Heart right ventricle (tissue), 16 donors: ENCODE measurements around the gene DTL. TPM values are rescaled to one million over a fixed set of nuclear protein-coding genes. Genes with fewer than 3 reads are reported as not detected.
A peak's percentile ranks its signal among the peaks of the same experiment; 100 is the strongest.

ENCODE experiments used
- ATAC-seq, 8 donors: fragments of 200-7000 bp; cut with Tn5 transposase; one replicate each; pipeline ENCODE4 v1.9.1; 2020; ENCODE audit warnings: mild to moderate bottlenecking in 8 of 8, moderate library complexity in 8 of 8, moderate number of reproducible peaks in 1 of 8
- DNase-seq, 2 donors: peaks; one replicate each; pipeline ENCODE4 v3.0.0-alpha.2; 2020
- H3K27ac ChIP-seq, 10 donors: fragments of 200-600 bp; sonication (generic) in 2 of 10; one replicate each; pipeline versions ENCODE4 v1.5.0 to v1.8.0; 2020 to 2022; ENCODE audit warnings: mild to moderate bottlenecking in 3 of 10
- H3K27me3 ChIP-seq, 7 donors: fragments of 200-600 bp; one replicate each; pipeline ENCODE4 v1.8.0; 2021 to 2022; ENCODE audit warnings: mild to moderate bottlenecking in 2 of 7
- H3K36me3 ChIP-seq, 9 donors: fragments of 200-600 bp; sonication (generic) in 1 of 9; one replicate each; pipeline versions ENCODE4 v1.5.0 to v1.8.0; 2020 to 2022; ENCODE audit warnings: mild to moderate bottlenecking in 2 of 9
- H3K4me1 ChIP-seq, 9 donors: fragments of 200-600 bp; sonication (generic) in 1 of 9; one replicate each; pipeline versions ENCODE4 v1.5.0 to v1.8.0; 2020 to 2022; ENCODE audit warnings: mild to moderate bottlenecking in 4 of 9
- H3K4me3 ChIP-seq, 10 donors: fragments of 200-600 bp; sonication (generic) in 2 of 10; one replicate each; pipeline versions ENCODE4 v1.5.0 to v1.8.0; 2020 to 2022; ENCODE audit warnings: mild to moderate bottlenecking in 7 of 10, moderate library complexity in 2 of 10
- H3K9me3 ChIP-seq, 11 donors: fragments of 200-600 bp in 10 of 11; sonication (generic) in 2 of 11; one replicate each; pipeline versions ENCODE4 v1.5.0 to v1.8.0; 2013 to 2022; ENCODE audit warnings: mild to moderate bottlenecking in 2 of 11, control low read depth in 1 of 11, moderate library complexity in 1 of 11
- WGBS, 2 donors: extraction: QIAGEN DNeasy Blood & Tissue Kit; methylation state at CpG; one replicate each; pipeline ENCODE4 v1.1.7; 2013; ENCODE audit warnings: inconsistent platforms in 1 of 2; 5-methylcytosine and 5-hydroxymethylcytosine counted together
- intact Hi-C, 10 donors: fragments of 100-400 bp; cut with DNase I; formaldehyde crosslinking; loops; one replicate each; pipeline versions ENCODE4 v1.11.1 to v1.14.2; 2022
- polyA plus RNA-seq, 2 donors: library from polyadenylated mRNA; stranded (reverse); fragments of 200-250 nt; gene quantifications; one replicate each; pipeline ENCODE4 v1.2.3, GENCODE V29; 2013
- total RNA-seq, 10 donors: library from RNA; stranded (reverse); fragmentation: NEBNext Ultra II Directional in 3 of 10; extraction: Animal tissue kit (Norgen Biotek cat#: 25700) in 3 of 10; gene quantifications; one replicate each; pipeline versions ENCODE4 v1.2.1 to v1.2.4, GENCODE V29; 2021 to 2023
- TF ChIP-seq, protein P1 (sequence below), 9 donors: fragments of 200-600 bp; sonication (generic) in 2 of 9; IDR thresholded peaks; one replicate each; pipeline versions ENCODE4 v1.5.0 to v1.8.0; 2021 to 2022; ENCODE audit warnings: antibody characterized with exemption in 9 of 9, mild to moderate bottlenecking in 5 of 9, moderate library complexity in 1 of 9
- donor health status: Arrhythmogenic right ventricular cardiomyopathy.
- donor health status: ischemic (EF 13 %, LVEDD 7.1; RV severe dilation, severe dysfunction).
- donor health status: healthy with polysubstance abuse.
- donor health status: DM: no; HTN: yes; CAD: no.
- donor health status: DM: no; HTN: no; CAD: no.
- donor health status: ischemic (EF 25% LVEDD 6.9; RV normal size, moderate dysfunction).
- donor health status: ischemic (EF 25% LVEDD 5.7; RV mildly dilated, moderate dysfunction).
- donor health status: healthy.
- donor health status: DM: yes; HTN: yes; CAD: no.
- donor health status: Ischemic cardiomyopathy.
- donor health status: ischemic (EF 35%, LVEDD 5.7; RV mildly dilated, moderate dysfunction).
- donor health status: nonischemic (EF 11% LVEDD 7.7; RV severe dilation, severe dysfunction).
- donor health status: DM: yes; HTN: yes; CAD: no.
- donor health status: PGD.
- donor health status: ischemic (EF 29% LVEDD 5.4; RV normal size, mild dysfunction).
- donor health status: nonischemic (EF 23%, LVEDD 6.1; RV moderate dilation, normal function).

The DTL gene
- total and polyA plus RNA-seq, 12 donors = 0.07 to 3.0 (median 0.58) TPM

- Histone ChIP-seq H3K4me1 (peaks cover 2 to 41% (median 19%) of the 10 kb centered on the region in 9 donors), H3K36me3 (no peaks in the 10 kb centered on the region), H3K4me3 (no peak overlapping the region), H3K27me3 (no peaks in the 10 kb centered on the region), H3K27ac (no peak overlapping the region), H3K9me3 (no peaks in the 10 kb centered on the region)
- ATAC-seq = no peak
- TF ChIP-seq, protein P1, sequence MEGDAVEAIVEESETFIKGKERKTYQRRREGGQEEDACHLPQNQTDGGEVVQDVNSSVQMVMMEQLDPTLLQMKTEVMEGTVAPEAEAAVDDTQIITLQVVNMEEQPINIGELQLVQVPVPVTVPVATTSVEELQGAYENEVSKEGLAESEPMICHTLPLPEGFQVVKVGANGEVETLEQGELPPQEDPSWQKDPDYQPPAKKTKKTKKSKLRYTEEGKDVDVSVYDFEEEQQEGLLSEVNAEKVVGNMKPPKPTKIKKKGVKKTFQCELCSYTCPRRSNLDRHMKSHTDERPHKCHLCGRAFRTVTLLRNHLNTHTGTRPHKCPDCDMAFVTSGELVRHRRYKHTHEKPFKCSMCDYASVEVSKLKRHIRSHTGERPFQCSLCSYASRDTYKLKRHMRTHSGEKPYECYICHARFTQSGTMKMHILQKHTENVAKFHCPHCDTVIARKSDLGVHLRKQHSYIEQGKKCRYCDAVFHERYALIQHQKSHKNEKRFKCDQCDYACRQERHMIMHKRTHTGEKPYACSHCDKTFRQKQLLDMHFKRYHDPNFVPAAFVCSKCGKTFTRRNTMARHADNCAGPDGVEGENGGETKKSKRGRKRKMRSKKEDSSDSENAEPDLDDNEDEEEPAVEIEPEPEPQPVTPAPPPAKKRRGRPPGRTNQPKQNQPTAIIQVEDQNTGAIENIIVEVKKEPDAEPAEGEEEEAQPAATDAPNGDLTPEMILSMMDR (IDR thresholded peaks at IDR 0.05) = no peak
- intact Hi-C loops = loop anchor here in 5 of 10 donors (10.0 kb wide), 4 partner anchors 203 to 417 kb away; partner anchors contain the start of genes LPGAT1 (in 2 of the 5) and NEK2 (in 1 of the 5)
- no peak for DNase-seq
- WGBS, 2 donors = 70 to 73% methylated on average over 3 of the region's 3 CpGs
These were observed 2.4 kb downstream of the DTL start for GRCh38 chr1:212037900-212038299.

DNA sequence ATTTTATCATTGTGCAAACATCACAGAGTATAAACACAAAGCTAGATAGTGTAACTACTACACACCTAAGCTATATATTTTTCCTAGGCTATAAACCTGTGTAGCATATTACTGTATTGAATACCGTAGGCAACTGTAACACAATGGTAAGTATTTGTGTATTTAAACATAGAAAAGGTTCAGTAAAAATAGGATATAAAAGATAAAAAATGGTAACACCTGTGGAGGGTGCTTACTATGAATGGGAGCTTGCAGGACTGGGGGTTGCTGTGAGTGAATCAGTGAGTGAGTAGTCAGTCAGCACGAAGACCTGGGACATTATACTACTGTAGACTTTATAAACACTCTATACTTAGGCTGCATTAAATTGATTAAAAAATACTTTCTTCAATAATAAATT is 4.1 kb downstream of the DTL start:
- H3K36me3 ChIP-seq = peaks cover 0 to under 1% (median 0%) of the 10 kb centered on the region in 9 donors
- H3K4me1 ChIP-seq = peaks cover 2 to 23% (median 9%) of the 10 kb centered on the region in 9 donors
- no peak overlapping the region for H3K4me3 ChIP-seq
- WGBS, 2 donors = 93 to 96% methylated on average over 2 of the region's 2 CpGs
- H3K9me3 ChIP-seq = no peaks in the 10 kb centered on the region
- intact Hi-C loops = loop anchor here in 5 of 10 donors (10.0 kb wide), 4 partner anchors 205 to 415 kb away; partner anchors contain the start of genes LPGAT1 (in 2 of the 5) and NEK2 (in 1 of the 5)
- ATAC-seq = no peak
- TF ChIP-seq, protein P1 (IDR thresholded peaks at IDR 0.05) = no peak
- no peak for DNase-seq
- H3K27ac ChIP-seq = no peak overlapping the region
- H3K27me3 ChIP-seq = no peaks in the 10 kb centered on the region

- intact Hi-C loops = no loop called here
- H3K4me3 ChIP-seq = peak overlapping the region in 1 of 10 donors; percentile 8
- H3K4me1 ChIP-seq = peaks cover 2 to 21% (median 6%) of the 10 kb centered on the region in 9 donors
These were observed 5.3 kb downstream of the DTL start for GRCh38 chr1:212040629-212041412.

DNA sequence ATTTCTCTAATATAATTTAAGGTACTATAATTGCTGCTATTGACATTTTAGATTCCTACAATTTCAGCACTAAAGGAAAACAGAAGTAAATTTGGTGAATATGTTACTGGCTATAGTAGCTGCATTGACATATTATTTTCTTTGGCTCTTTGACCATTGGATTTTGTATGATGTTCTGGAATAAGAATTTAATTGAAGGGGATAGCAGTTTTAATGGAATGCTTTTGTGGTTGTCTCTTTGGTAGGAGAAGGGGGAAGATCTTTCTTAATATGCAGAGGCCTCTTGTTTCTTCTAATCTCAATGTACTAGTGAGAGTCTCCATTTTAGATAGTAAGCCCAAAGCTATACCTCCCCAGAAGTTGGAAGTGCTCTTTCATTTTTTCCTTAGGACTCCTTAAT is 6.9 kb downstream of the DTL start:
- H3K27me3 ChIP-seq = no peaks in the 10 kb centered on the region
- DNase-seq (no peak), ATAC-seq (no peak)
- H3K27ac ChIP-seq = no peak overlapping the region
- TF ChIP-seq, protein P1 (IDR thresholded peaks at IDR 0.05) = no peak
- intact Hi-C loops = no loop called here
- peaks cover 0 to 5% (median 0%) of the 10 kb centered on the region in 9 donors for H3K4me1 ChIP-seq
- no peaks in the 10 kb centered on the region for H3K9me3 ChIP-seq
- peaks cover 0 to 12% (median 0%) of the 10 kb centered on the region in 9 donors for H3K36me3 ChIP-seq
- H3K4me3 ChIP-seq = no peak overlapping the region

More at GRCh38 chr1:212040629-212041412, 5.3 kb downstream of the DTL start:
- 81 to 86% methylated on average over 5 of the region's 5 CpGs for WGBS, 2 donors
- H3K36me3 ChIP-seq = peaks cover 0 to 4% (median 0%) of the 10 kb centered on the region in 9 donors
- ATAC-seq (no peak), DNase-seq (no peak)
- H3K9me3 ChIP-seq = no peaks in the 10 kb centered on the region
- H3K27me3 ChIP-seq = no peaks in the 10 kb centered on the region
- H3K27ac ChIP-seq = no peak overlapping the region
- TF ChIP-seq, protein P1 (IDR thresholded peaks at IDR 0.05) = no peak
